PFSK-1 (cell line): ENCODE results near the gene CEACAM19.

Source experiments
- POLR2AphosphoS5 ChIP-seq: IDR thresholded peaks from 2 replicates; pipeline ENCODE4 v1.6.1; 2012; ENCODE audit warnings: low read depth, mild to moderate bottlenecking, control low read depth, low read length, moderate library complexity
- REST ChIP-seq, 2 experiments: IDR thresholded peaks; 2 replicates each; pipeline versions ENCODE4 v1.6.1 to v1.8.0; 2011 to 2012; ENCODE audit warnings: low read depth in 2 of 2, low read length in 2 of 2, control low read depth in 1 of 2, inconsistent platforms in 1 of 2, mild to moderate bottlenecking in 1 of 2, moderate library complexity in 1 of 2; ENCODE audit not compliant: insufficient read depth in 1 of 2
- TAF1 ChIP-seq: IDR thresholded peaks from 2 replicates; pipeline ENCODE4 v1.6.1; 2012; ENCODE audit warnings: low read length, control low read depth, borderline replicate concordance; ENCODE audit not compliant: insufficient read depth

- TF ChIP-seq REST (IDR thresholded peaks at IDR 0.05; ENCODE audit: insufficient read depth in 1 of 2, low read depth in 2 of 2, low read length in 2 of 2) (no peak), TAF1 (no peak), POLR2AphosphoS5 (no peak)
Measured at GRCh38 chr19:44705502-44706010, 34.3 kb downstream of the CEACAM19 start.
